GM03348 (cell line): ENCODE results near the gene PAX7.

Experiments used
- DNase-seq: peaks from one replicate; pipeline ENCODE4 v3.0.0; 2012; ENCODE audit warnings: low spot score

Gene PAX7

DNA sequence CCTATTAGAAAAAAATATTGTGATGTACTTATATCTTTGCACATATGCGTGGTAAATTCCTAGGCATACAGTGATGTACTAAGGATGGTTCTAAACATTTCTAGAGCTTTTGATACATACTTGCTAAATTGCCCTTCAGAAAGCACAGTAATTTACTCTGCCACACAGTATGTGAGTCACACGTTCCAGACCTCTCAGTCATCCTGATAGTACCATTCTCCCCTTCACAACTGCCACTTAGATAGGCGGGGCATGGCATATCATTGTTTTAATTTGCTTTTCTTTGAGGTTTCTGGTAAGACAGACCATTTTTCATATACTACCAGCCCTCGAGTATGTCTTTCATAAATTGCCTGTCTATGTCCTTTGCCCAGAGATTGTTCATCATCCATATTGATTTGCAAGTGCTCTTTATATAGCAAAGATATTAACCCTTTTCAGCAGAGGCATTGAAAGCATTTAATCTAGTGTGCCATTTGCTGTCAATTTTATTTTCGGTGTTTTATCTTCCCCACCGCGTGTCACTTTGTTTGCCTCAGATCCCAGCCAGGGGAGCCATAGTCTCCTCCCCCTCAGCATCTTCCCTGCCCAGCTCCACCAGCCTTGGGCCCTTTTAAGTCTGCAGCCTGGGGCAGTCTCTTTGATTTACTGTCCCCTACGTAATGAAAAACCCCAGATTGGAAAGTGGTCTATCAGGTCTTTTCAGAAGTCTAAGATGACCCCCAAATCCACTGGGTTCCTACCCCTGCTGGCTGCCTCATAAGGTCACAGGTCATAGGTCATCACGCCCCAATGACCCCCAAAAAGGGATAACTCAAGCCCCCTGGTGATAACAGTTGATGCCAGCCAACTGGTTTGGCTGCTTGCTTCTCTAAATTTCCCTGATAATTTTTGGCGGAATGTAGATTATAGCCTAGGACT lies 11.8 kb upstream of the PAX7 start:
- no peak for DNase-seq

DNA sequence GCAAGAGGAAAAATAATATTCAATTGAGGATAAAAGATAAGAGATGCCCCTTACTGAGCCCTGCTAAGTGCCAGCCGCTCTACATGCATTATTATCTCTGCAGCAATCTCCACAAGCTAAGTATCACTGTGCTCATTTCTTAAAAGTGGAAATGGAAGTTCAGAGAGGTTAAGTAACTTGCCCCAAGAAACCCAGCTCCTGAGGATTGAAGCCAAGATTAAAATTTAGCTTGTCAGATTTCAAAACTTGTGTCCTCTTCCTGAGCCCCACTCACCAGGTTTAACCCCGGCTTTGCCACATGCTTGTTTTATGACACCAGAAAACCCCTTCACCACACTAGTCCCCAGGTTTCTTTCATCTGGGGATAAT lies 11.2 kb upstream of the PAX7 start:
- DNase-seq: no peak

- no peak for DNase-seq
Observed at GRCh38 chr1:18628511-18628910, 2.1 kb upstream of the PAX7 start.

GRCh38 chr1:18629659-18630510 lies 761 bp upstream of the PAX7 start:
- no peak for DNase-seq

DNA sequence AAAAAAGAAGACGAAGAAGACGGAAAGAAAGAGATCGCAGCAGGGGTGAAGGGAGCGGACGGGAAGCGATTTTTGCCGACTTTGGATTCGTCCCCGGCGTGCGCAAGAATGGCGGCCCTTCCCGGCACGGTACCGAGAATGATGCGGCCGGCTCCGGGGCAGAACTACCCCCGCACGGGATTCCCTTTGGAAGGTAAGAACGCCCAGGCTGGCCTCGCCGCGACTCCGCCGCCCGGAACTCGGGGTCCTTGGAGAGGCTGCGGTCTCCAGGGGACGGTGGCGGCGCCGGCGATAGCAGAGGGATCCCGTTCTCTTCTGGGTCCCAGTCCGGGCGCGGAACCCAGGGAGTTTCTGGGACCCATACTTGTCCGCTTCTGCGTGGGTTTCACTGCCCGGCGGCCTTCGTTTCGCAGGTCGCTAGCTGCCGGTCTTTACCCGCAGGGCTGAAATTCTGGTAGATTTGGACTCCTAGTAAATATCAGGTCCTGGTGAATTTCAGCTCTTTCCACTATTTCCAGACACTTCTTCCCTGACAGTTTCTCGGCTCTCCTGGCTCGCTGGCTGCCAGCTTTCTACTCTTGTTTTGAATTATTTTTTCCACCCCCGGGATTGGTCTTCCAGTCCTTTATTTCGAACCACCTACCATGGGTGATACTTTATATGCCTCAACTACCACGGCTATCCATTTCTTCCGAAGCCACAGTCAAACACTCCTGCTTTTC lies 1.0 kb downstream of the PAX7 start:
- DNase-seq: no peak

- no peak for DNase-seq
Observed at GRCh38 chr1:18632218-18632588, 1.6 kb downstream of the PAX7 start.

GRCh38 chr1:18632783-18633421 lies 2.3 kb downstream of the PAX7 start:
- DNase-seq: no peak

GRCh38 chr1:18633422-18634155 lies 2.9 kb downstream of the PAX7 start:
- DNase-seq: no peak

DNA sequence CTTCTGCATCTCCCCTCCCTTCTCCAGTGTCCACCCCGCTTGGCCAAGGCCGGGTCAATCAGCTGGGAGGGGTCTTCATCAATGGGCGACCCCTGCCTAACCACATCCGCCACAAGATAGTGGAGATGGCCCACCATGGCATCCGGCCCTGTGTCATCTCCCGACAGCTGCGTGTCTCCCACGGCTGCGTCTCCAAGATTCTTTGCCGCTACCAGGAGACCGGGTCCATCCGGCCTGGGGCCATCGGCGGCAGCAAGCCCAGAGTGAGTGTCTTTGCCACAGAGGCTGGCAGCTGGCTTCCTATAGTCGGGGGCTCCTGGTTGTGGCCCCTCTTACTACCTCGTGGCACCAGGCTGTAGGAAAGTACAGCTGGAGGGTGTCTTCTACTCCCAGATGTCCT lies 3.6 kb downstream of the PAX7 start:
- DNase-seq: no peak

- DNase-seq: no peak
Observed at GRCh38 chr1:18635070-18635577, 4.5 kb downstream of the PAX7 start.

DNA sequence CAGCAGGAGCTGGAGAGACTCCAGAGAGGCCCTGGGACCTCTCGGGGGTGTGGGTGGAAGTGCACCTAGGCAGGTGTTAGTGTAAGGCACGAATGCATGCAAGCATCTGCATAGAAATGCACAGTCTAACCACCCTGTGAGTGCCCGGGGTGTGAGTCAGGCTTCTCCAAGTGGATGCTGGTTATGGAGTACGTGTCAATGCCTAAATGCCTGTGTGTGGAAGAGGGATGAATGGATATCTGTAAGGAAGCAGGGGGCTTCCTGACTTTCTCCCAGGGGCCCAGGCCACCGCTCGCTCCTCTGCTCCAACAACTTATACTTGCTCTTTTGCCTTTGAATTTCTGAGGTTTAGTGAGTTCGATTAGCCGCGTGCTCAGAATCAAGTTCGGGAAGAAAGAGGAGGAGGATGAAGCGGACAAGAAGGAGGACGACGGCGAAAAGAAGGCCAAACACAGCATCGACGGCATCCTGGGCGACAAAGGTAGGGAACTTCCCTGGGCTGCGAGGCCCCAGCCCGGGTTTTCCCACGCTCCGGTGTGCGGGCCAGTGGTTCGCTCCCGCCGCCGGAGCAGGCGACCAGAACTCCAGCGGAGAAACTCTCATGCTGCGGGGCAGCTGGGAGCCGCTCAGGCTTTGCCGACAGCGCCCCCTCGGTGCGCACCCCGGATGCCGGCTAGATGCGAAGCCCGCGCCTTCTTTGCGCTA lies 5.4 kb downstream of the PAX7 start:
- DNase-seq: no peak

- DNase-seq: no peak
Observed at GRCh38 chr1:18636596-18637508, 6.2 kb downstream of the PAX7 start.

DNA sequence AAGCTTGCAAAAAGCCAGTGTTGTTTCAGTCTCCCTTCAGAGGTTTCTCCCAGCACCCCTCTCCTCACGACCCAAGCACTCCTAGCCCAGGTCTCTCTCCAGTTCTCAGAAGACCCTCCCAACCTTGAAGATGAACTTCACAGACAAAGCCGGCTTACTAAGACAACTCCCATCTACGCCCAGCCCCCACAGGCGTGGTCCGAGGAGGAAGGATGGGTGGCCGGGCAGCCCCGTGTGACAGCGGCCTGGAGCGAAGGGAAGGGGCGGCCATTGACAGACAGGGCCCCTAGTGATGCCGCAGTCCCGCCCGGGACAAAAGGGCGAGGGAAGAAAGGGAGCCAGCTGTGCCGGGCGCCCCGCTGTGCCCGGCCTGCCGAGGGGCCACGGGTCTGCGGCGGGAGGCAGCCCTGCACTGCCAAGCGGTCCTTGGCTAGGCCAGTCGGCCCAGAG lies 6.9 kb downstream of the PAX7 start:
- DNase-seq: no peak

DNA sequence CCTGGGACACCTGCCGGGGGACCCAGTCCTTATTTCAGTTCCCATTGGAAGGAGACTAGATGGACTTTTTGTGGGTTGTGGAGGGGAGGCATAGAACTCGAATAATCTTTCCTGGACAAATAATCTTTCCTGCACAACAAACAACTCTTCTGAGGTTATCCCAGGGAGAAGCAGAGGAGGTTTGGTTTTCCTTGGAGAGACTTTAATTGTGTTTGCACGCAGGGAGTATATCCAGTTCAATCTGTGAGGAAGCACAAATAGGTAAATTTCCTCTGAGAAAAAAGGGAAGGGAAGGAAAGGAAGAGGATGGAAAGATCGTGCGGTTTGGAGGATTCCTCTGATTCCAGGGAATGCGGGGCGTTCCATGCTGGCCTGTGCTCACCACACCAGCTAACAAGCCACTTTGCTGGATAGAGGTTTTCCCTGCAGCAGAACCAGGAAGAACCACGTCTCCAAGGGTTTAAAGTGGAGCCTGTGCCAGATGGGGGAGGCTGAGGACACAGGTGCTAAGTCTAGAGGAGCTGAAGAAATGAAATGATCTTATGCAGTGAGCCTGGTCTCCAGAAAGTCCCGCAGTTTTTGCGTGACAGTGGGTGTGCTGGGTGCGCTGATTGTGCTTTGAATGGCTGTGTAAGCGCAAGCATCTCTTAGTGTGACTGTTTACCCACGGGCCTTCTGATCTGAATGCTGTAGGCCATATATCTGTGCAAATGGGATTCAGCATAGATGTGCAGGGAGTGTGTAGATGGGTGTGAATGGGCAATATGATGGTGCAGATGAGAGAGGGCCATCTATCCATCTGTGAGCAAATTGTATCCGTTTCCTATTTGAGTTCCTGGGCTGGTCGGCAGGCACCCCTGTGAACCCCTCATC lies 7.6 kb downstream of the PAX7 start:
- no peak for DNase-seq

DNA sequence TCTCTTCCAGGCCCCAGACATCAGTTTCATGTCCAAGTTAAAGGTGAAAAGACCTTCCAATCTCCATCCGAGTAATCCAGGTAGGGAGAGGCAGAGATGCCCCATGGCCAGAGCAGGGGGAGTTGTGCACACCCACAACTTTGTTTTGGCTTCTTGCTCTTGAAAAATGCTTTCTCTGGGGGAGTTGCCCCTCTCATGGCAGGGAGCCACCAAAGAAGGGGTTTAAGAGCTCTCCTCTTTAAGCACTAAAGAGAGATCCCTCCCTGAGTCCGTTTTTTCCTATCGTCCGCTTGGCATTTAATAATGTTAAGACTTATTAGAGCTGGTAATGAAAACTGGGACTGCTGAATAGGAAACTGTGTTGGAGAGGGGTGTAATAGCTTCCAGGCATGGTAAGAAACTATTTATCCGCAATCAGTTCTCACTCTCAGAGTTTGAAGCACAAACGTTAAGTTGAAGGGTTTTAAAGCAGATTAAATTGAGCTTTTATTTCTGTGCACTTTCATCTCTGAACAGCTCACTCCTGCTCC lies 8.3 kb downstream of the PAX7 start:
- DNase-seq: no peak

DNA sequence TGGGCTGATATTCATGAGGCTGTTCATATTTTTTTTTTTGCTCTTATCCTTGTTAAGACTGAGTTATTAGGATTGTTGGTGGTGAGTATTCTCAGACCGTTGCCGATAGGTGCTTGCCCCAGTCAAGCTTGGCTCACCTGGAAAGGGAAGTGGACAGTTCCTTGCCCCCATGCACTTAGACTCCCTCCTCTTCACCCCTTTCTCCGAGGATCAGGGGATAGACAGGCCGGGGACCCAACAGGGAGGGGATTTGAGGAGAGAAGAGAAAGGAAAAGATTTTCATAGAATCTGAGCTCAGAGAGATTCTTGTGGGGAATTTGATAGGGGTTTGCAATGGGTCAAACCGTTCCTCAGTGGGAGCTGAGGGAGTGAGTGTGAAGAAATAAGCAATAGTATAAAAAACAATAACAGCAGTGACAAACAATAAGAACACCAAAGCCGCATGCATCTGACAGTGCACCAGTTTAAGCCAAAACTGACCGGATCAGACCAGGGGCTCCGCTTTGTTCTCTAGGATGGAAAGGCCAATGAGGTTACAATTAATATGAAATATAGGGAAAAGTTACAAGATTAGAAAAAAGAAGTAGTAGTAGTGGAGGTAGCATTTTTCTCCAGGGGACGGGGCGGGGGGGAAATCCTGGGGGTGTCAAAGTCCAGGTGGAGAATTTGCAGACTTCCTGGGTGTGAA lies 8.9 kb downstream of the PAX7 start:
- no peak for DNase-seq

DNA sequence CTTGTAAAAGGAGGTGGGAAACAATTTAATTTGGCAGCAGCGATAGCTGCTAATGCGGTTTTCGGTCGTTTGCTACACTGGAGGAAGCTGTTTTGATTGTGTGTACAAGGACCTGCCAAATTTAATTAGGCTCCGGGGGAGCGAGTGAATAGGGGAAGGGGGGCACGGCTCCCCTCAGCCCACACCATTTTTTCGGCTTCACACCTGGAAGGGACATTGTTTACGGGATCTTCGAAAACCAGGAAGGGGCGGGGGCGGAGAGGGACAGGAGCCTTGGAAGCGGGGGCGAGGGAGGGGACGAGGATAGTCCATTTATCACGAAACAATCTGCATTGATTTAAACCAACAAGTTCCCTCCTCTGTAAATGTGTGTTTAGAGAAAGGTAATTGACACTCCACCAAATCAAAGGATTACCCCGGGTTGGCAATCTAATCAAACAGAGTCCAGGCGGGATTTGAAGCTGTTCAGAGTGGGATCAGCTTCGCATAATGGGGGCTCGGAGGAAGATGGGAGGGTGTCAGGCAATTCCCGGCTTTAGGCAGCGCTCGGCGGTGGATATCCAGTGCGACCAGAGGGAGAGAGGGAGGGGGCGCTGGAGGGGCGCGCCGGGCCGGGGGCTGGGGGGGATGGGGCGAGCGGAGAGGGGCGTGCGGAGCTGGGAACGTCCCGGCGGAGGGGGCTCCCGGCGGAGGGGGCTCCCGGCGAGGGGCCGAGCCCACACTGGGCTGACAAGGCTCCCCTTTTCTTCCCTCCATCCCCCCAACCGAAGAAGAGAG lies 9.8 kb downstream of the PAX7 start:
- DNase-seq: no peak
